Activated naive CD8-positive, alpha-beta T cell treated with anti-CD3 and anti-CD28 coated beads, Interleukin-2, amount 50 U/mL, for 16 hours (primary cell): ENCODE measurements around the gene LRRC59.
"Not testable (repeated sequence)": the region's sequence is repeated elsewhere in the genome, so short reads cannot be mapped to it uniquely, and the experiment has no call there.

ENCODE experiments used
- DNase-seq: peaks from one replicate; pipeline ENCODE4 v3.0.0-alpha.2; 2020; ENCODE audit warnings: low read depth, low spot score

Gene LRRC59

GRCh38 chr17:50347117-50347893 is 50.0 kb downstream of the LRRC59 start:
- no peak for DNase-seq

GRCh38 chr17:50346313-50347116 is 50.8 kb downstream of the LRRC59 start:
- DNase-seq, result peak; percentile 11

GRCh38 chr17:50345432-50346312 is 51.7 kb downstream of the LRRC59 start, which contains the start of gene XYLT2:
Gene XYLT2 (plus strand): TSS chr17:50346126. CDS start chr17:50346141, 15 bp downstream.
- peak; percentile 78 for DNase-seq

GRCh38 chr17:50344731-50345365 is 52.5 kb downstream of the LRRC59 start:
- no peak for DNase-seq

- DNase-seq, result no peak
Measured at GRCh38 chr17:50339381-50339780, 57.9 kb downstream of the LRRC59 start.

- DNase-seq, result no peak
Measured at GRCh38 chr17:50338645-50339044, 58.7 kb downstream of the LRRC59 start.

DNA sequence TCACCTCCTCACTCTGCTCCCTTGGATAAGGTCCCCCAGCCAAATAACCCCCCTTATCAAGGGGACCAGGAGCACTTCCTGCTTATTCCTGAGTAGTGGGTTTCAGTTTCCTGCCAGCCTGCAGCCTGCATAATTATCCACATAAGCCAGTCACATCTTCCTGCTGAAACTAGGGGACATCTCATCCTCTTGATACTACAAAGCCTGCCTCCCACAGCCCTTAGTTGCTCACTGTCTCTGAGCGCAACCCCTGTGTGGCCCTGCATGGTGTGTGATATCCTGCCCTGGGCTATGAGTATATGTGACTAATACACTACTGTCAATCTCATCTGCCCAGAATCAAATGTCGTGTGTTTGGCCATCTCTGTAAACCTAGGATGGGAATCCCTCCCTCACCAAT is 59.4 kb downstream of the LRRC59 start:
- DNase-seq, result no peak

DNA sequence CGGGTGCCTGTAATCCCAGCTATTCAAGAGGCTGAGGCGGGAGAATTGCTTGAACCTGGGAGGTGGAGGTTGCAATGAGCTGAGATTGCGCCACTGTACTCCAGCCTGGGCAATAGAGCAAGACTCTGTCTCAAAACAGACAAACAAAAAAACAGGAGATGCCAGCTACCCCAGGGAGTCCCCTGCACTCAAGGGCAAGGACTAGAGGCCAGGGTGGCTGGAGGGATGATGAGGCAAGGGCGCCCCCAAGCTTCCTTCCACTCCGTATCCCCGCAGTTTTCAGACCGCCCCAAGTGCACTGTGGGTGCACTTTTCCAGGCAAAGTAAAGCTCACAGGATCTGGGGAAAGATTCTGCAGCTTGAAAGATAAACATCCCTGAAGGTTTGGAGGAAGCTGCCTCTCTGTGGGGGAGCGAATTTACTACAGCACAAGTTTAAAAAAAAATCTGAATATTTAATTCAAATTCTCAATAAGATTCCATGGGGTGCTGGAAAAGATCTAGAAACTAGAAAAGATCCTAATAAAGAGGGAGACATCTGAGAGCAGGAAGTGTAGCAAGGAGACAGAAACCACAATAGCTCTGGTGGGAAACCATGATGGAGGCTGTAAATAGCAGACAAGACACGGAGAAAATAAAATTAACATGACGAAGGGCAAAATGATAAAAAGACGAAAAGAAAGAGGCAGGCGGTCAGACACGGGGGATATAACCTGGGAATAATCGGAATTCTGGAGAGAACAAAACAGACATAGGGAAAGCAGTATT is 63.8 kb downstream of the LRRC59 start:
- DNase-seq, result not testable (repeated sequence)

- no peak for DNase-seq
Measured at GRCh38 chr17:50332196-50332595, 65.1 kb downstream of the LRRC59 start.
